DLD1 (cell line): ENCODE measurements around the gene LDLRAD4.

ENCODE experiments used
- in situ Hi-C: cut with HindIII; loops from 2 replicates; pipeline ENCODE4 v1.10.0; 2017; ENCODE audit warnings: low sequenced_read_pairs

The LDLRAD4 gene

DNA sequence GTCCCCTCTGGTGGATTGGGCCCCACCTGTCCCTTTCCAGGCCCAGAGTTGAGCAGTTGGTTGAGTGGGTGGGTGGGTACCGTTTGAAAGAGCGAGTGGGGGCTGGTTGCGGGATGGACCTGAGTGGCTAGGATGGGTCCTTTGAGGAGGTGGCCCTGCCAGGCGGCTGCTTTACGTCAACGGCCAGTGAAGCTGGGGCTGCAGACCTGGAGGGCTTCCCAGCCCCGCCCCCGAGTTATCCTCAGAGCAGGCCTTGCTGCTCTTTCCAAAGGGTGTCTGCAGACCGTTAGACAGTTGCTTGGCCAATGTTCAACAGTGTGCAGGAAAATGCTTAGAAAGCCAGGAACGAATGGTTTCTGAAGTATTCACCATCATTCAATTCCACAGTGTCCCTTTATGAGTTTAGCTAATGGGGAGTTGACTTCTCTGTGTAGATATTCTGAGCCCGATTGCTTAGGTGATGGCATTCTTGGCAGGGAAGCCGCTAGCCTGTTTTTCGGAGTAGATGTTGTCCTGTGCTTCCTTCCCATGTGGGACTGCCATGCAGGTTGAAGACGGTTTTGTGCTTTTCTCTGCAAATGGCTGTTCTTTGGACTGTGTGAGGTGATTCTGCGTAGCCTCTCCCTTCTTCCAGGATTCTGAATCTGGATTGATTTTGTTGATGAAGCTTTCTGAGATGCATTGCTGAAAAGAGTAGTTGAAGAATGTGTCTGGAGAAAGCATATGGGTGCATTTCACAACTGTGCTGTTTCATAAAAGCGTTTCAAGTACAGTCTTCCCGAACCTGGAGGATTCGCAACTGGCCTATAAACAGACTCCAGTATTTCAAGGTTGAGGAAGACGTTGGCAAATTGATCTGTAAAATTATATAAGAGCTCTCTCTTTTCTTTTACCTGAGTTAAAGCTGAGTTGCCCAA is 45.8 kb downstream of the LDLRAD4 start:
- in situ Hi-C loops = no loop called here

DNA sequence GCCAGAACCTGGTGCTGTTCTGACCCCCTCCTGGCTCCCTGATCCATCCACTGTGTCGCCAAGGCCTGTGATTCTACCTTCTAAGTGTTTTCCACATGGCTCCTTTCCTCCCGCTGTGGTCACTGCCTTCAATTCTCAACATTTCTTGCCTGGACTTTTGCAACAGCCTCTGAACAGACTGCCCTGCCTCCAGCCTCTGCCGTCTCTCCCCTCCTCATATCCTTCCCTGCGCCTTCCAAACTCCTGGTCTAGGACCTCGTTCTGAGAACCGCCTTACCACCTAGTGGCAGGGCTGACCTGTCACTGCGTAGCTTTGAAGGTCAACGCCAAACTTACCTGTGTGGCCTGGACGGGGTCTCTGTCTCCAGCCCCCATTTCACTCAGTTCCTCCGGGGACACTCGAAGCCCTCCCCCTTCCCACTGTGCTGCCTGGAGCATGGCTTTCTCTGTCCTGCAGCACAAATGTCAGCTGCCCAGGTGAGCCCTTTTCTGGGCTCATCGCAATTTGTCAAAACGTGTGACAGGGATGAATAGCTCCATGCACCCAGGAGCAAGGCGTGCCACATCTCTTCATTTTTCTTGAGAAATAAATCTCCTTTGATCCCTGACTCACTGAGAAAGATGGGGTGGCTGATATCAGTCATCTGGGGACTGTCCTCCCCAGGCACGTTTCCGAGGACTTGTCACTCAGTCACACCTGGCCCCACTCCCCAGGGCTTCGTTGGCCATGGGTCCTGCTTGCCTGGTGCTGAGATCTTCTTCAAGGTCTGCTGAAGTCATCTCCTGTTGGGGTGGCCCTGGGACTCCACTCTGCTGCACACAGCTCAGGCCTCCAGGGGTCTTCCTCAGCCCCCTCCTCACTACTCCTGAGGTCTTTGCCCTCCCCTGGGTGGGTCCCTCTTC is 46.7 kb downstream of the LDLRAD4 start:
- in situ Hi-C loops = no loop called here

GRCh38 chr18:13265911-13266217 is 47.3 kb downstream of the LDLRAD4 start:
- in situ Hi-C loops = no loop called here

GRCh38 chr18:13266218-13267100 is 47.9 kb downstream of the LDLRAD4 start:
- in situ Hi-C loops = no loop called here

DNA sequence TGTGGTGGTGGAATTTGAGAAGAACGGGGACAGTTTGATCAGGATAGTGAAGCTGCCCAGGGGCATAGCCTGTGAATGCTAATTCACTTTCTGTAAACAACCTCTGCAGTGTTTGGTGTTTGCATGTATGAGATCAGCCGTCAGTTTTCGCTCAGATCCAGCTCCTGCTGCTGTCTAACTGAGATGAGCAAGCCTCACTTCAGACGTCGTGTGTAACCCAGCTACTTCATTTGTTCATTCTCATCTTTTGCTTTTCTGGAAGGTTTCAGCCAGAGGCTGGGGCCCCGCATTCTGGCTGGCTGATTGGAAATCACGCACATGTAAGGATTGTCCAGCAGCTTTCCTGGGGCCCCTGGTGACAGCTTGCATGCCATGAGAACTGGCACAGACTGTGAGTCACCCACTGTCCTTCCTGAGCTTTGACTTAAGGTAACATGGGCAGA is 48.9 kb downstream of the LDLRAD4 start:
- in situ Hi-C loops = no loop called here

DNA sequence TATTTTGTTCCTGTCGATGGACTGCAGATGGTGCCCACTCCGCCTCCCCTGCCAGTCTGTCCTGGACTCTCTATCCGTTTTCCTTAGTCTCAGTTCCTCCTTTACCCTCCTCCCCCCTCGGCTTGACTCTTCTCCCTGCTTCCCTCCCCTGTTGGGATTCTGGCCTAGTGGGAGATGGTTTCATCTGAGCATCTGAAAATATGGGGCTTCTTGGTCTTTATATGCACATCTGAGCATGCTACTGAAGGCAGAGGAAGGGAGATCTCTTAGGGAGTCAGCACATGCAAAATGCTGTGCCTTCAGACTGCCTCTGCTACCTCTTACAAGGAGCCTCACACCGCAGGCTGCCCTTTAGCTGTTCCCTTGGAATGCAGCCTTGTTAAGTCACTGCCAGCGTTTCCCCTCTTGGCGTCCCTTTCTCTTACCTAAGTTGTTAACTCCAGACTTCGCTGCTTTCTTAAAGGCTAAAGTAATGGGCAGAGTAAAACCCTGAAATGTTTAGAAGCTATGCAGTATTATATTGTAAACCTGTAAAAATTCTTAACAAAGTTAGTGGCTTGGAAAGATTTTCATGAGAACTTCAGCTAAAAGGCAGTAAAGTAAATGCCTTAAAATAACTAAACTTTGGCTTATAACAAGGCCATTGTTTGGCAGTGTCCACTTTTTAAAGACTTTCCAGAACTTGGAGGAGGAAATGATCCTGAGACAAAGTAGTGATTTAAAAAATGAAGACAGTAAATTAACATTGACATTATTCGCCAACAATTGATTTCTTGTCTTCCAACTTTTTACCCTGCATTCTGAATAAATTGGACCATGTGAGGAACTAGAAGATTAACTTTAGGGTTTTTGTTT is 49.8 kb downstream of the LDLRAD4 start:
- in situ Hi-C loops = no loop called here

GRCh38 chr18:13269013-13269280 is 50.4 kb downstream of the LDLRAD4 start:
- in situ Hi-C loops = no loop called here

- in situ Hi-C loops = no loop called here
Measured at GRCh38 chr18:13269521-13270011, 51.0 kb downstream of the LDLRAD4 start.

DNA sequence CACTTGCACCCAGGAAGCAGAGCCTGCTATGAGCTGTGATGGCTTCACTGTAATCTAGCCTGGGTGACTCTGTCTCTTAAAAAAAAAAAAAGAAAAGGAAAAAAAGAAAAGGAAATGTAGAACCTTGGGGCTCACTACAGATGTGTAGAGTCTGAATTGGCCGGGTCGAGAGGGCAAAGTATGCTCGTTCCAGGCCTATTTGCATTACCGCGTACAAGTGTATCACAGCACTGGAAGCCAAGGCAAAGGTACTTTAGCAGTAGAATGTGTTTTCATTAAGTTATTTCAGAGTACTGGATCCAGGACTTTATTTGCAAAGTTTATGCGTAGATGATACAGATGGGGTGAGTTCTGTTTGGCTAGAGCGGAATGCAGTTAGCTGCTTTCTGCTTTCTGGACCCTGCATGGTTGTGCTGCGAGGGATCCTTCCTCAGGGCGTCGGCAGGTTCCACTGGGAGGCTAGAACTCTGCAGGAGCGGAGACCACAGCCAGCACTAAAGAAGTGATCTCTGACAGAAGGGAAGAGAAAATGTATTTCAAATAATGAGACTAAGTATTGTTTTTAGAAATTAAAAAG is 51.8 kb downstream of the LDLRAD4 start:
- in situ Hi-C loops = no loop called here

- in situ Hi-C loops = no loop called here
Measured at GRCh38 chr18:13271302-13271911, 52.8 kb downstream of the LDLRAD4 start.

DNA sequence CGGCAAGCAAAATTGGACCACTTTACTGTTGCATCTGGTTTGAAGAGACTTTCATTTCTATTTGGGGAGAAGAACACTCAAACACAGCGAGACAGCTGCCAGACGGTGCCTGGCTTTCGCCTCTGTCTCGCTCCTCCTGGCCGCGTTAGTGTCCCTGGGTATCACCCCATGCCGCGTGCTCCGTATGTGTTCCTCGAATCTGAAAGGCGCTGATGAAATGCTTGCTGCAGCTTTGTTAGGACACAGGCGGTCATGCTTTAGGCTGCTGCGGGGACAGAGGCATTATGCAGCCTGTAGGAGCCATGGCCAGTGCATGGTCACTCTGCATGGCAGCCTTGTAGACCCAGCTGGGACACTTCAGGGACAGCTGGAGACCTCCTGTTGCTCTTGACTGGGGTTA is 53.9 kb downstream of the LDLRAD4 start:
- in situ Hi-C loops = no loop called here

GRCh38 chr18:13273800-13274199 is 55.2 kb downstream of the LDLRAD4 start:
- in situ Hi-C loops = no loop called here

DNA sequence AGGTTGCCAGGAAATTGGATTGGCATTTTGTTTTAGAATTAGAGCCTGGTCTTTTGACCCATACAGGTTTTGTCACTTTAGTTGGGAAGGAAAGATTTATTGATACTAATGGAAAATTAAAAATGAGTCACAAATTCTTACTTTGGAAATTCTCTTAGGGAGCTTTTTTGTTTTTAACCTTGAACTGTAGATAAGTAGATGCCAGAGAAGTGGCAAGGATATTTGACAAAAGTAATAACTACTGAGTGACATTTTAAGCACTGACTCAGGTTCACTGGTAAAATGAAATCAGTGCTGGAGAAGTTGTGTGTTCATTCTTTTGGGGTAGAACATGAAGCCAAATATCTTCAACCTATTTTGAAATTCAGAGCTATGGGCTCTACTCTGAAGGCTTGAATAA is 56.5 kb downstream of the LDLRAD4 start:
- in situ Hi-C loops = no loop called here

GRCh38 chr18:13276530-13277520 is 58.3 kb downstream of the LDLRAD4 start:
- in situ Hi-C loops = no loop called here

DNA sequence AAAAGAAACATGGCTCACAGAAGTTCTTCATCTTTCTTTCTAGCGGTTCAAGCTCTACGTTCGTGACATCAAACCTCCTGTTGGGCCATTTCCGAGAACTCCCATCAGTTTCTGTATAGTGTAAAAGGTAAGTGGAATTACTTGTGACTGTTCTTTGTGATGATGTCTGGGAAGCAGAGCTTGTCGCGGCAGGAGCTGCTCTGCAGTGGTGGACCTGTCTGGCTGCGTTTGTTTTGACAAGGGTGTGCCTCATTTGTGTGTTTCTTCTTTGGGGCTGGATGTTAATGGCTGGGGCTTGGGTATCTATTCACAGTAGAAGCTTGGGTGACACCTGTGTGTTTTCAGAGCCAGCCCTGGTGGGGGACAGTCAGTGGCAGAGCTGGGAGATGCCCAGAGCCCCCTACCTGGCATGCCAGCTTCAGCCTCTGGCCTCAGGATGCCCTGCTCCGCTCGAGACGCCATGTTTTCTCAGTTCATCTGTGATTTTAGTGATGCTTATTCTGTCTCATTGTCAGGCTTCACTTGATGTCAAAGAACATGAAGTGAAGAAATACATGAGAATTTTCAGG is 59.6 kb downstream of the LDLRAD4 start:
- in situ Hi-C loops = no loop called here

DNA sequence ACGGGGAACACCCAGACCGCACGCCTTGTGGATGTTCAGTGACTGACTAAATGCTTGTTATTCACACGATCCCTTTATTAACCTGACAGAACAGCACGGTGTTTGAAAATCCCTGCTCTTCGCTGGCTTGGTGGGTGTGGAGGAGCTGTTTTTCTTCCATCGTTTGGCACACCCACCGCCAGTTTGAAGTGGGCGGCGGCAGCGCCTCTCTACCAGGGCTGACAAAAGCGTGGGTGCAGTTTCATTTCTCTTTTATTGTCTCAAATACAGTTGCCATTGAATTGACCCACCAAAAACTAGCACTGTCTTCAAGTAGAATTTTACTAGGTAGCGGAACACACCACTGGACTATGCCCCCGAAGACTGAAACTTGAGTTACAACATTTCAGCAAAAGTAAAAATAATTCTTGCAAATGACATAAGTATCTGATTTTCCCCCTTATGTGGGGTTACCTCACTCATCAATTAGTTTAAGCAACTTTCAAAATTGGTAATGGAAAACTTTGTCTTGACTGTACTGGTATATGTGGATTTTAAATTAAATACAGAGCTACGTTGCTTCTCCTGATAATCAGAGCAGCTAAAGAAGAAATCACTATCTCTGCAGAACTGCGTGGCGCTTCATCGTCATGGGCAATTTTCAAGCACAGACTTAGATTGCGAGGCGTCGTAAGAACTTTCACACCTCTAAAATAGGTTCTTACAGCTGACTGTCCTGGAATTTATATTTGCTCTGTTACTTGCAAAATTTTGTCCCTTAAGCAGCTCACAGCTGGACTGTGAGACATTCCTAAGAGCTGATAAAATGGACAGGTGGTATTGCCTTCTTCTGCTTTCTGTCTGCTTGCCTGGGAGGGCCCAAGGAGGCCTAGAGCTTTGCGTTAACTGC is 60.9 kb downstream of the LDLRAD4 start:
- in situ Hi-C loops = no loop called here
